ENCODE data around the gene RFTN1. TPM values are rescaled to one million over a fixed set of nuclear protein-coding genes. Genes with fewer than 3 reads are reported as not detected.

The RFTN1 gene
- total RNA-seq, 3 donors from 2014 or later (not counting 1 experiment from before 2014, with no cell fraction given): 112 to 135 (median 115) TPM

- H3K4me3 Mint-ChIP-seq: no peak overlapping the region
- Histone ChIP-seq H3K9me3 (ENCODE audit: control insufficient read depth, insufficient read depth, low read length) (no peaks in the 10 kb centered on the region), H3K27ac (ENCODE audit: low read length) (no peak overlapping the region), H3K4me3 (ENCODE audit: low read length) (no peak overlapping the region), H3K4me1 (ENCODE audit: control insufficient read depth, insufficient read depth, low read length) (peaks cover 17% of the 10 kb centered on the region), H3K36me3 (ENCODE audit: control insufficient read depth, insufficient read depth, low read length) (no peaks in the 10 kb centered on the region), H3K27me3 (ENCODE audit: control insufficient read depth, insufficient read depth, low read length) (no peaks in the 10 kb centered on the region)
- WGBS (ENCODE audit: insufficient coverage): 93% methylated on average over 2 of the region's 2 CpGs
- DNase-seq (no peak), ATAC-seq (no peak)
- intact Hi-C loops (cut with micrococcal nuclease): no loop called here
- no peaks in the 10 kb centered on the region for H3K9me3 Mint-ChIP-seq
- no peak for TF ChIP-seq CTCF (IDR thresholded peaks at IDR 0.05)
- no peaks in the 10 kb centered on the region for H3K36me3 Mint-ChIP-seq
- no peaks in the 10 kb centered on the region for H3K27me3 Mint-ChIP-seq (ENCODE audit: low read depth in 2 of 2)
- H3K4me1 Mint-ChIP-seq: peaks cover 46 to 49% of the 10 kb centered on the region in 2 donors
- no peak overlapping the region for H3K27ac Mint-ChIP-seq
These were observed 10.7 kb upstream of the RFTN1 start for GRCh38 chr3:16524196-16524595.

GRCh38 chr3:16523778-16524177 lies 10.3 kb upstream of the RFTN1 start:
- WGBS (ENCODE audit: insufficient coverage): 72% methylated on average over 2 of the region's 2 CpGs
- no peak for ATAC-seq
- Mint-ChIP-seq H3K27ac (no peak overlapping the region), H3K4me3 (no peak overlapping the region), H3K36me3 (no peaks in the 10 kb centered on the region), H3K27me3 (ENCODE audit: low read depth in 2 of 2) (no peaks in the 10 kb centered on the region), H3K9me3 (no peaks in the 10 kb centered on the region), H3K4me1 (peaks cover 45 to 50% of the 10 kb centered on the region in 2 donors)
- no peaks in the 10 kb centered on the region for H3K9me3 ChIP-seq (ENCODE audit: control insufficient read depth, insufficient read depth, low read length)
- H3K36me3 ChIP-seq (ENCODE audit: control insufficient read depth, insufficient read depth, low read length): no peaks in the 10 kb centered on the region
- TF ChIP-seq CTCF (IDR thresholded peaks at IDR 0.05): no peak
- H3K27me3 ChIP-seq (ENCODE audit: control insufficient read depth, insufficient read depth, low read length): no peaks in the 10 kb centered on the region
- peaks cover 17% of the 10 kb centered on the region for H3K4me1 ChIP-seq (ENCODE audit: control insufficient read depth, insufficient read depth, low read length)
- H3K27ac ChIP-seq (ENCODE audit: low read length): no peak overlapping the region
- intact Hi-C loops (cut with micrococcal nuclease): no loop called here
- DNase-seq: no peak
- H3K4me3 ChIP-seq (ENCODE audit: low read length): no peak overlapping the region

- Histone ChIP-seq H3K36me3 (ENCODE audit: control insufficient read depth, insufficient read depth, low read length) (no peaks in the 10 kb centered on the region), H3K27ac (ENCODE audit: low read length) (no peak overlapping the region), H3K27me3 (ENCODE audit: control insufficient read depth, insufficient read depth, low read length) (no peaks in the 10 kb centered on the region), H3K4me1 (ENCODE audit: control insufficient read depth, insufficient read depth, low read length) (peaks cover 17% of the 10 kb centered on the region), H3K9me3 (ENCODE audit: control insufficient read depth, insufficient read depth, low read length) (no peaks in the 10 kb centered on the region), H3K4me3 (ENCODE audit: low read length) (no peak overlapping the region)
- peaks cover 45 to 54% of the 10 kb centered on the region in 2 donors for H3K4me1 Mint-ChIP-seq
- DNase-seq (no peak), ATAC-seq (peak; percentile 70 to 83 (median 75))
- H3K27ac Mint-ChIP-seq: peak overlapping the region; percentile 59 to 81
- TF ChIP-seq CTCF (IDR thresholded peaks at IDR 0.05): no peak
- H3K36me3 Mint-ChIP-seq: no peaks in the 10 kb centered on the region
- H3K9me3 Mint-ChIP-seq: no peaks in the 10 kb centered on the region
- intact Hi-C loops (cut with micrococcal nuclease): no loop called here
- no peak overlapping the region for H3K4me3 Mint-ChIP-seq
- H3K27me3 Mint-ChIP-seq (ENCODE audit: low read depth in 2 of 2): no peaks in the 10 kb centered on the region
These were observed 9.3 kb upstream of the RFTN1 start for GRCh38 chr3:16522834-16523233.
